Activated CD4-positive, alpha-beta T cell treated with anti-CD3 and anti-CD28 coated beads, Interleukin-2, amount 10 ng/mL, durations not matched to agents 7 days and 5 days (primary cell): Measurements from ENCODE around the gene HDAC3. TPM values are rescaled to one million over a fixed set of nuclear protein-coding genes. Genes with fewer than 3 reads are reported as not detected.
A peak's percentile ranks its signal among the peaks of the same experiment; 100 is the strongest.

Experiments
- CTCF ChIA-PET: fragments of 350-600 bp; sonication (Branson Sonifier 250); formaldehyde crosslinking; loops from one replicate; lab custom pipeline; 2021; ENCODE audit warnings: antibody characterized with exemption; lab: Charles Lee
- POLR2A ChIA-PET: fragments of 350-600 bp; sonication (Branson Sonifier 250); formaldehyde crosslinking; loops from one replicate; lab custom pipeline; 2021; ENCODE audit warnings: antibody characterized with exemption; lab: Charles Lee
- DNase-seq: peaks from one replicate; pipeline ENCODE4 v3.0.0-alpha.2; 2020
- H3K27ac Mint-ChIP-seq: one replicate; pipeline ENCODE4 v1.8.0; 2021; ENCODE audit warnings: mild to moderate bottlenecking, moderate library complexity, mixed read lengths
- H3K27me3 Mint-ChIP-seq: one replicate; pipeline ENCODE4 v1.8.0; 2021; ENCODE audit warnings: mixed read lengths
- H3K36me3 Mint-ChIP-seq: one replicate; pipeline ENCODE4 v1.8.0; 2021; ENCODE audit warnings: low read depth, mixed read lengths
- H3K4me1 Mint-ChIP-seq: one replicate; pipeline ENCODE4 v1.8.0; 2021; ENCODE audit warnings: mixed read lengths
- H3K4me3 Mint-ChIP-seq: one replicate; pipeline ENCODE4 v1.8.0; 2021; ENCODE audit warnings: mild to moderate bottlenecking, moderate library complexity, mixed read lengths
- H3K9me3 Mint-ChIP-seq: one replicate; pipeline ENCODE4 v1.8.0; 2021; ENCODE audit warnings: mixed read lengths
- total RNA-seq, 2 experiments: library from RNA; stranded (reverse); gene quantifications; one replicate each; pipeline ENCODE4 v1.2.3, GENCODE V29; 2021

The HDAC3 gene
- total RNA-seq, 2 experiments from 2014 or later = 70.2 to 73.9 TPM

DNA sequence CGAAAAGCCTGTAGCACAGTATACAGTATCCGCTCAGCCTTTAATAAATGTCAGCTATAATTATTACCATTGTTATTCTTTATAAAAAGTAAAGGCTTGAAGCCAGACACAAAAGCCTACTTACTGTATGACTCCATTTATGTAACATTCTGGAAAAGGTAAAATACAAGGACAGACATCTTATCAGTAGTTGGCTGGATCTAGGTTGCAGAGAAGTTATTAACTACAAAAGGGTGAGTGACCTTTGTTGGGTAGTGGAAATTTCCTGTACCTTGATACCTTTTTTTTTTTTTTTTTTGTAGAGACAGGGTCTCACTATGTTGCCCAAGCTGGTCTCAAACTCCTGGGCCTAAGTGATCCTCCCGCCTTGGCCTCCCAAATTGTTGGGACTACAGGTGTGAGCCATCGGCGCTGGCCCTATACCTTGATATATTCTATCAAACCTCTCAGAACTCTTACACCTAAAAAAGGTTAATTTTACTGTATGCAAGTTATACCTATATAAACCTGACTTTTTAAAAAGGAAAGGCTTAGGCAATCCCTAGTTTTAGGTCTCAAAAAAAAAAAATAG is 6.0 kb downstream of the HDAC3 start:
- CTCF ChIA-PET = interaction anchor here (0.7 to 17.2 kb wide), 6 partner anchors 11 to 67 kb away, joined by 3 to 318 read pairs (median 5); partner anchors contain the start of gene DIAPH1
- POLR2A ChIA-PET = interaction anchor here (0.6 kb wide), 1 partner anchor 46 kb away, joined by 4 read pairs; no protein-coding TSS in a partner anchor

DNA sequence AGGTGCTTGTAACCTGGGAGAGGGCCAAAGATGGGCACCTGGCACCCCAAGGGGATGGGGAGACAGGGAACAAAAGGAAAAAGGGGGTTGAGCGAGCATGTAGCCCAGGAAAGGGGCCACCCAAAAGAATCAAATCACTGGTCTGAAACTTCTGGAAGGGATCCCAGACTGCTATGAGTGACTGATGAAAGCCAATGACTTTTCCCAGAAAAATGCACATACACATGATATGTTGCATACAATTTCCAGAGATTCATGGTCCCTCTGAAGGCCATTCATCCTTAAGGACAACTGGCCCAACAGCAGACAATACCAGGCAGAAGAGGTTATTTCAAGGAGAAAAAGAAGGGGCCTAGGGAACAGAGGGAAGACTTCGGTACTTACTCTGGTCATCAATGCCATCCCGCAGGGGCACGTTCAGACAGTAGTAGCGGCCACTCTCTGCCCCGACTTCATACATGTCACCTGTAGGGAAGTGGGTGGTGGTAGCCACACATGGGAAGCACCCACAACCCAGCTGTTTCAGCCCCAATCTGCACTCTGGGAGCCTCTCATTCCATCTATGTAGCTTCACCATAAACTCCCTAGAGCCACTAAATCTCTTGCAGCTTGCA is 8.4 kb downstream of the HDAC3 start:
- POLR2A ChIA-PET = no interaction called here
- H3K9me3 Mint-ChIP-seq = no peaks in the 10 kb centered on the region
- H3K27ac Mint-ChIP-seq = no peak overlapping the region
- H3K4me1 Mint-ChIP-seq = peaks cover 16% of the 10 kb centered on the region
- CTCF ChIA-PET = interaction anchor here (1.7 to 17.2 kb wide), 4 partner anchors 9 to 36 kb away, joined by 5 to 318 read pairs (median 23); partner anchors contain the start of genes DIAPH1, HDAC3 and RELL2
- no peak overlapping the region for H3K4me3 Mint-ChIP-seq
- no peaks in the 10 kb centered on the region for H3K27me3 Mint-ChIP-seq
- H3K36me3 Mint-ChIP-seq = peaks cover 48% of the 10 kb centered on the region
- DNase-seq = no peak

More for the DNA sequence above, 6.0 kb downstream of the HDAC3 start:
- no peak for DNase-seq
- Mint-ChIP-seq H3K4me3 (no peak overlapping the region), H3K4me1 (peaks cover 25% of the 10 kb centered on the region), H3K27me3 (no peaks in the 10 kb centered on the region), H3K36me3 (peaks cover 42% of the 10 kb centered on the region), H3K9me3 (no peaks in the 10 kb centered on the region), H3K27ac (no peak overlapping the region)

DNA sequence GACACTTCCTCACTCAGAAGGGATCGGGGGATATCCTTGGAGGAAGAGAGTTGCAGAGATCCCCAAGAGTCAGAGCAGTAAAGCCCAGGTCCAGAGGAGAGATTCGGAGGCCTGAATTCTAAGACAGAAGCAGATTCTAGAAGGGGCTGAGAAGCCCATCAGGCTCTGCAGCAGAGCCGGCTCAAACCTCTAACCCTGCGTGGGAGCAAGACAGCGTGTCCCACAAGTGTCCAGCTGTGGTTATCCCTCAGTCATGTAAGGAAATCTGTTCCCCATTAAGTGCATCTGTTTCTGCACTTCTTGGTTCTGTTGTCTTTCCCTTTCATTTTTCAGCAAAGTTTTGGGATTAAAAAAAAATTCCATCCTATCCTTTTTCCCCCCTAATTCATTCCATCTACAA is 13.0 kb downstream of the HDAC3 start:
- no peak for DNase-seq
- Mint-ChIP-seq H3K4me3 (no peak overlapping the region), H3K36me3 (peaks cover 44% of the 10 kb centered on the region), H3K27me3 (no peaks in the 10 kb centered on the region), H3K27ac (peak overlapping the region; percentile 86), H3K9me3 (no peaks in the 10 kb centered on the region), H3K4me1 (peaks cover 36% of the 10 kb centered on the region)
- ChIA-PET POLR2A (interaction anchor here (0.6 to 0.7 kb wide), 2 partner anchors 11 to 60 kb away, joined by 3 read pairs; no protein-coding TSS in a partner anchor), CTCF (interaction anchor here (0.5 to 14.1 kb wide), 4 partner anchors 13 to 1013 kb away, joined by 3 to 318 read pairs (median 93); partner anchors contain the start of genes HDAC3 and RELL2)

DNA sequence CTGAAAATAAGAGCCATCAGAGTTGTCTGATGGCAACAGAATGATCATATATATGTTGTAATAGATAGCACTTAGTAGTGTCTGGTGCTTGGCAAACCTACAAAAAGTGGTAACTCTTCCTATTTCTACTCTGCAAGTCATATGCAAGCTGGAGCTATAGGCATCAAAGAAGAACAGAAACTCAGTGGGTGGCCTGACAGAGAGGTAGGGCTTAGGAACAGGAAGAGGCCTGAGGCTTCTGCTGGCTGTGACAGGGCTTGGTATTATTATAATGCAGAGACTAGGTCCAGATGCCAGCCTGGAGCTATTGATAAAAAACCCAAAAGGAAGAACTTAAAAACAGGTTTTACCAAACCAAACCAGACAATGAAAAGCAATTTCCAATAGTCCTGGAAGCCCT is 13.5 kb downstream of the HDAC3 start:
- H3K9me3 Mint-ChIP-seq = no peaks in the 10 kb centered on the region
- ChIA-PET CTCF (interaction anchor here (0.5 to 14.1 kb wide), 5 partner anchors 14 to 1013 kb away, joined by 3 to 318 read pairs (median 3); partner anchors contain the start of genes HDAC3 and RELL2), POLR2A (interaction anchor here (0.7 kb wide), 1 partner anchor 59 kb away, joined by 3 read pairs; no protein-coding TSS in a partner anchor)
- DNase-seq = peak; percentile 47
- H3K27ac Mint-ChIP-seq = peak overlapping the region; percentile 86
- peaks cover 43% of the 10 kb centered on the region for H3K36me3 Mint-ChIP-seq
- no peak overlapping the region for H3K4me3 Mint-ChIP-seq
- no peaks in the 10 kb centered on the region for H3K27me3 Mint-ChIP-seq
- peaks cover 36% of the 10 kb centered on the region for H3K4me1 Mint-ChIP-seq

DNA sequence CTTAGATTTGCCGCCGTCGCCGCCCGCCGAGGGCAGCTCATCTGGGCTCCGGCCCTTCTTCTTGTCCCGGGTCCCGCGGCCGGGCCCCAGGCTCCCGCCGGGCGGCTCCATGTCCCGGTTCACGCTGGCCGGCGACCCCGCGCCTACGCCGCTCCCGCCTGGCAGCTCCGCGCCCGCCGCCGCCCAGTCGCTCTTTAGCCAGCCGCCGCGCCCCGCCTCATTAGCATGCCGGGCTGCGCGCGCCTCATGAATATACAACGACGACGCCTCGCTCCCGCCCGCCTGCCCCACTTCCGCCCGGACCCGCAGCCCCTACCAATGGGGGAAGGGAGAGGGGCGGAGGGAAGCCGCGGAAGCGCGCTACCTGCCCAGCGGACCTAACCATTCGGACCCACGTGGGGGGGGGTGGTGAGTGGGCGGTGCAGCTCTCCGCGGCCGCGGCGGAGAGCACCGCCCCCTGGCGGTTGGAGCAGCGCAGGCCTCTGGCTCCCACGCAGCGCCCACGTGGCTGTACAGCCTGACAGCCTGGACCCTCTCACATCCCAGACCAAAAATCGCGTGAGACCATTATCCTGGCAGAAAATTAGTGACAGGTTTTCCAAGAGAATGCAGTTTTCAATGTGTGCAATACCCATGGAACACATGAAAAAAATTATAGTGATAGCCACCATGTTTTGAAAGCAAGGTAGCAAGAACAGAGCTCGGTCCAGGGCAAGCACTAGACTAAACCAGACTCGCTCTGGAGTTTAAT is 17.7 kb downstream of the HDAC3 start, which contains the start of gene DIAPH1:
TSS of gene DIAPH1 (minus strand) at position 197 of the 751 bp plus-strand sequence. CDS start at position 111, 86 bp downstream.
- Mint-ChIP-seq H3K4me1 (peaks cover 59% of the 10 kb centered on the region), H3K36me3 (peaks cover 56% of the 10 kb centered on the region), H3K27me3 (no peaks in the 10 kb centered on the region), H3K27ac (peak within 1 kb of the TSS; percentile 97), H3K9me3 (no peaks in the 10 kb centered on the region), H3K4me3 (peak within 1 kb of the TSS; percentile 99)
- POLR2A ChIA-PET = interaction anchor here (0.9 to 1.8 kb wide), 2 partner anchors 17 to 27 kb away, joined by 4 to 19 read pairs; no protein-coding TSS in a partner anchor
- peak; percentile 97 for DNase-seq
- CTCF ChIA-PET = interaction anchor here (0.5 to 14.1 kb wide), 33 partner anchors 11 to 350 kb away, joined by 3 to 318 read pairs (median 6); partner anchors contain the start of genes FCHSD1, HDAC3, PCDH12 and PCDHGA11

DNA sequence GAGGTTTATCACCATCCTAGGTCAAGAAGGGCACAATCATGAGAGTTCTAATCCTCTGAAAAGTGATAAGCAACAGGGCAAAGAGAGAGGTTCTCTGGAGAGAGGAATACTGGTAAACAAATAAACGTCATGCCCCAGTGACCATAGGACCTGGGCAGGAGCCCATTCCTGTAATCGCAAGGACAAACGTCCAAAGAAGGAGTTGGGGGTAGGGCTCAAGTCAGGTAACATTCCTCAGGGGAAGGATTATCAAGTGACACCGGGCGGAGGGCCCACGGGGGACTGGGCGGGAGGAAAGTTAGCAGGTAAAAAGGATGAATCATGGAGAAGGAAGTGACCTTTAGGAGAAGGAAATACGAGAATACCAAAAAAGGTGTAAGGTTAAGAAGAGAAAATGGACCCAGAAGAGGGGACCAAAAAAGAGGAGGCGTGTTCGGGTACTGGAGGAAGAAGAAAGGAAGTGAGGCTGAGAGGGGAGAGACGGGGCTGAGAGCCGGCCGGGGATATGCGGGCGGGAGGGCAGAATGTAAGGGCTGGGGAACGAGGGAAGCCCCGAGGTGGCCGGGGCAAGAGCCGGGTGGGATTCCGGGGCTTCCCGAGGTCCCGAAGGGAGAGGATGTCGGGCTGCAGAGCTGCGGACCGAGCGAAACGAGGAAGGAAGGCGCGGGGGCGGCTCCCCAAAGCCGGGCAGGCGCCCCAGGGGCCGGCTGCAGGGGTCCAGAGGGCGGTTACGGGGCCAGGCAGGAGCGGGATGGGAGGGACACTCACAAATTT is 18.4 kb downstream of the HDAC3 start:
- Mint-ChIP-seq H3K27ac (peak overlapping the region; percentile 97), H3K36me3 (peaks cover 56% of the 10 kb centered on the region), H3K4me3 (peak overlapping the region; percentile 99), H3K4me1 (peaks cover 57% of the 10 kb centered on the region), H3K9me3 (no peaks in the 10 kb centered on the region), H3K27me3 (no peaks in the 10 kb centered on the region)
- ChIA-PET POLR2A (interaction anchor here (0.9 to 1.8 kb wide), 2 partner anchors 17 to 26 kb away, joined by 4 to 19 read pairs; no protein-coding TSS in a partner anchor), CTCF (interaction anchor here (0.7 to 14.1 kb wide), 32 partner anchors 10 to 351 kb away, joined by 3 to 318 read pairs (median 8); partner anchors contain the start of genes FCHSD1, HDAC3, PCDHGA11 and RELL2)
- DNase-seq = peak; percentile 52

DNA sequence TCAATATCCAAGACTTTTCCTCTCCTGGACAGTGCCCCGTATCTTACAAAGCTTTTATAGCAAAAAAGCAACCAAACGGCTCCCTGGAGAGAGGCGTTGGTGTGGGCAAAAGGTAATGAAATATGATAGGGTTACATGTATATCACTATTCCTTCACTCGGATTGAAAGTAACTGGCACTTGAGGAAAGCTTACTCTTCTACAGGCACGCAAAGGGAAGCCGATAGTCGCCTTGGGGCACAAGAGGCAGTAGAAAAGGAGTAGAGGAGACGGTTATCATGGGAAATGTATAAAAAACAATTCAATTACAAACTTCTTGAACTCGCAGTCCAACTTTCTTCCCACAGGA is 19.0 kb downstream of the HDAC3 start:
- no peaks in the 10 kb centered on the region for H3K27me3 Mint-ChIP-seq
- peaks cover 58% of the 10 kb centered on the region for H3K36me3 Mint-ChIP-seq
- H3K4me1 Mint-ChIP-seq = peaks cover 57% of the 10 kb centered on the region
- ChIA-PET CTCF (interaction anchor here (1.0 to 14.1 kb wide), 9 partner anchors 12 to 54 kb away, joined by 3 to 318 read pairs (median 3); partner anchors contain the start of genes HDAC3 and RELL2), POLR2A (interaction anchor here (0.6 kb wide), 1 partner anchor 26 kb away, joined by 4 read pairs; no protein-coding TSS in a partner anchor)
- no peaks in the 10 kb centered on the region for H3K9me3 Mint-ChIP-seq
- no peak for DNase-seq
- peak overlapping the region; percentile 97 for H3K27ac Mint-ChIP-seq
- peak overlapping the region; percentile 99 for H3K4me3 Mint-ChIP-seq

DNA sequence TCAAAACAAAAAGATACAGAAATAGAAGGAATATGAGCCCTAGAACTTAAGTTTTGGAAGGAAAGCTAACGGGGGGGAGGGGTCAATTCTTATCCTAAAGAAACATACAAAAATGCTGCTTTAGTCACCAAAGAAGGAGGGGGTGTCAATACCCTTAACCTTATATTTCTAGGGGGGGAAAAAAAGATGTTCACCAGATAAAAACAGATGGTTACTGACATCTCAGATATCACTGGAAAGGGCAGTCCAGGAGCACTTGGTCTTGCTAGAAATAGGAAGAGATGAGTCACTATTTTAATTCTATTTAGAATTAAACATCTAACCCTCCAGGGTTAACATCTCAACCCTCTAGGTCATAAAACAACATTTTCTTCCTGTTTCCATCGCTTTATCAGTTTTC is 19.5 kb downstream of the HDAC3 start:
- Mint-ChIP-seq H3K27me3 (no peaks in the 10 kb centered on the region), H3K27ac (peak overlapping the region; percentile 97), H3K36me3 (peaks cover 61% of the 10 kb centered on the region), H3K9me3 (no peaks in the 10 kb centered on the region), H3K4me1 (peaks cover 59% of the 10 kb centered on the region), H3K4me3 (peak overlapping the region; percentile 99)
- DNase-seq = no peak
- ChIA-PET CTCF (interaction anchor here (1.0 to 14.1 kb wide), 9 partner anchors 11 to 351 kb away, joined by 3 to 318 read pairs (median 4); partner anchors contain the start of genes HDAC3, RELL2 and RNF14), POLR2A (interaction anchor here (0.6 kb wide), 1 partner anchor 25 kb away, joined by 4 read pairs; no protein-coding TSS in a partner anchor)

DNA sequence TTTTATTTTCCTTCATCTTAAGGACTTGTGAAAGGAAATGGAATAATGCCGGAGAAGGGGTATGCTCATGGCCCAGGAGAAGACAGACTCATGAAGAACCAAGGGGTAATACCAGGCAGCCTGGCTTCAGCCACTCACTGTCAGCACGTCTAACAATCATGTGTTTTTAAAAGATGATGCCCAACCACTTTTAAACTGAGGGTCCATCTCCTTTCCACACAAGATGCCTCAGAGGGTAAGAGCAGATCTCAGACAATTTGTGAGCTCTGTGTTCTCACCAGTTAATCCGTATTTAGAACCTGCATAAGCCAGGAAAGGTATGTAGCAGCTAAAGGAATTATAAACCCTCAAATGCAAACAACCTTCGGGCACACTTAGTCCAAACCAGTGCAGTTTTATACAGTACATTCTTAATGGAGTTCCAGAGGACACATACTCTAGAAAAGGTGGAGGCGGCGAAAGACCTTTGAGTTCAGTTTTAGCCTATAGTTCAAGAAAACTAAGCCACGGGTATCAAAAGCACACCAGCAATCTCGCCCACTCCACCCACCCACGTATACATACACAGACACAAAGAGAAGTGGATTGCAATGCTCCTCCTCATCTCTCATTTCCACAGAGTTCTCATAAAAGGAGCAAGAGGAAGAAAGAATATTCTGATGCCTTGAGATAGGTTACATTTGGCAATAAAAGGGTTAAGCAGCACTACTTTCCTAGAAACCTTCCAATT is 20.5 kb downstream of the HDAC3 start:
- CTCF ChIA-PET = interaction anchor here (1.3 to 14.1 kb wide), 7 partner anchors 9 to 352 kb away, joined by 3 to 318 read pairs (median 6); partner anchors contain the start of genes HDAC3, RELL2 and RNF14
- peaks cover 62% of the 10 kb centered on the region for H3K4me1 Mint-ChIP-seq
- POLR2A ChIA-PET = interaction anchor here (0.9 kb wide), 1 partner anchor 24 kb away, joined by 4 read pairs; no protein-coding TSS in a partner anchor
- peak overlapping the region; percentile 17 for H3K27ac Mint-ChIP-seq
- no peaks in the 10 kb centered on the region for H3K27me3 Mint-ChIP-seq
- no peaks in the 10 kb centered on the region for H3K9me3 Mint-ChIP-seq
- no peak for DNase-seq
- peaks cover 59% of the 10 kb centered on the region for H3K36me3 Mint-ChIP-seq
- peak overlapping the region; percentile 99 for H3K4me3 Mint-ChIP-seq

DNA sequence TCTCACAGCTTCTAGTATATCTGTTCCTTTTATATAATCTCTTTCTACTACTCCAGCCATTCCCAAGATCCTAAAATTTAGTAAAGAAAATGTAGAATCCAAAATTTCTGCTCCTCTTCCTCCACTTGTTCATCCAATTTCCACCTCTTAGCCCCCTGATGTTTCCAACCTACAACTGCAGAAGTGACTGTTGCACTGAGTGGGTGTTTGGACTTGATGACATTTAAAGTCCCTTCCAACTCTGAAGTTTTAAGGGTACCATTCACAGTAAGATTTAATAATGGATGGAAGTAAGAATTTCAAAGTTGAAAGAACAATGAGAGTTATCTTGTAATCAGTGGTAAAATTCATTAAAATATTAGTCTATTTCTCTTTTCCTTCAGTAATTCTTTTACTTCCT is 23.3 kb downstream of the HDAC3 start:
- Mint-ChIP-seq H3K4me1 (peaks cover 78% of the 10 kb centered on the region), H3K36me3 (peaks cover 71% of the 10 kb centered on the region), H3K4me3 (no peak overlapping the region), H3K9me3 (no peaks in the 10 kb centered on the region), H3K27ac (peak overlapping the region; percentile 59), H3K27me3 (no peaks in the 10 kb centered on the region)
- no peak for DNase-seq
- CTCF ChIA-PET = interaction anchor here (1.4 to 14.1 kb wide), 4 partner anchors 11 to 24 kb away, joined by 4 to 318 read pairs (median 7); partner anchors contain the start of genes HDAC3 and RELL2
- POLR2A ChIA-PET = interaction anchor here (1.4 kb wide), 1 partner anchor 21 kb away, joined by 5 read pairs; no protein-coding TSS in a partner anchor
